ENCODE data around the gene PARVG. TPM values are rescaled to one million over a fixed set of nuclear protein-coding genes. Genes with fewer than 3 reads are reported as not detected.
A peak's percentile ranks its signal among the peaks of the same experiment; 100 is the strongest.

The PARVG gene
- total and polyA plus RNA-seq, 9 of the 15 experiments (the other 6 are each of a cell fraction or from before 2014, with no cell fraction given), result 0.35 TPM; not detected in 8

DNA sequence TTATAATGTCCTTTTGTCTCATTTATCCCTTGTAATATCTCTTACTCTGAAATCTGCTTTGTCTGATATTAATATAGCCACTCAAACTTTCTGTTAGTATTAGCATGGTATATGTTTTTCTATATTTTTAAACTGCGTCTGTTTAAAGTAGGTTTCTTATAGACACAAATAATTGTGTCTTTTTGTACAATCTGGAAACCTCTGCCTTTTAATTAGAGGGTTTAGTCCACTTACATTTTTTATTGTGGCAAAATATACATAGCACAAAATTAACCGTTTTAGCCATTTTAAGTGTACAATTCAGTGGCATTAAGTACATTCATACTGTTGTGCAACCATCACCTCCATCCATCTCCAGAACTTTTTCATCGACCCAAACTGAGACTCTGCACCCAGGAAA lies 28.6 kb downstream of the PARVG start:
- no peaks in the 10 kb centered on the region for H4K20me1 ChIP-seq (replicated peaks; ENCODE audit: control insufficient read depth, insufficient read depth, low read length)
- H3K27ac ChIP-seq (ENCODE audit: extremely low read depth, low read depth, low read length), result no peak overlapping the region
- H3K9ac ChIP-seq (ENCODE audit: insufficient read depth in 1 of 2, low read depth in 2 of 2, low read length in 2 of 2), result no peak overlapping the region
- 0% methylated on average over 3 of the region's 3 CpGs for WGBS (ENCODE audit: insufficient coverage, low coverage, missing lambda C conversion rate)
- H2AFZ ChIP-seq (ENCODE audit: low read depth, low read length), result no peak overlapping the region
- intact Hi-C loops (cut with micrococcal nuclease) (no loop called here), in situ Hi-C loops (cut with MboI) (no loop called here)
- no peaks in the 10 kb centered on the region for H3K9me1 ChIP-seq (ENCODE audit: control insufficient read depth, insufficient read depth, low read length)
- POLR2A ChIA-PET, result no interaction called here
- no peak for FAIRE-seq
- no peaks in the 10 kb centered on the region for H3K4me1 ChIP-seq (replicated peaks in 1 of 2; ENCODE audit: control insufficient read depth in 2 of 2, insufficient read depth in 2 of 2, low read length in 2 of 2)
- H3K9me3 ChIP-seq (replicated peaks; ENCODE audit: control insufficient read depth, insufficient read depth, low read depth, low read length), result no peaks in the 10 kb centered on the region
- CTCF ChIA-PET (ENCODE audit: low intra/inter-chr PET ratio), result no interaction called here
- TF ChIP-seq ZNF354B (CRISPR knock-in tag; IDR thresholded peaks at IDR 0.05), result peak; percentile 57; the same call in 1 of the 2 replicates
- TF ChIP-seq SIRT6 (IDR thresholded peaks at IDR 0.05; ENCODE audit: low read depth, low read length), result no peak
- TF ChIP-seq ZNF507 (tag; conservative IDR thresholded peaks at IDR 0.05), result peak; percentile 97
- peaks cover 0 to 14% of the 10 kb centered on the region in 2 experiments; a peak in 2 of 5 replicates for H3K27me3 ChIP-seq (ENCODE audit: control insufficient read depth in 2 of 2, insufficient read depth in 2 of 2, low read length in 2 of 2)
- H3K4me3 ChIP-seq, result no peak overlapping the region
- no peak for DNase-seq (ENCODE audit: extremely low read depth in 1 of 4, low spot score in 3 of 4)
- no peaks in the 10 kb centered on the region for H3K36me3 ChIP-seq (ENCODE audit: control insufficient read depth, insufficient read depth, low read length)
- ATAC-seq, result no peak
- H3K4me2 ChIP-seq (ENCODE audit: insufficient read depth, low read length), result no peak overlapping the region
- H3K79me2 ChIP-seq (ENCODE audit: control insufficient read depth, insufficient read depth, low read length), result no peaks in the 10 kb centered on the region
- BruUV-seq (replicated peaks), result no TSS peak

DNA sequence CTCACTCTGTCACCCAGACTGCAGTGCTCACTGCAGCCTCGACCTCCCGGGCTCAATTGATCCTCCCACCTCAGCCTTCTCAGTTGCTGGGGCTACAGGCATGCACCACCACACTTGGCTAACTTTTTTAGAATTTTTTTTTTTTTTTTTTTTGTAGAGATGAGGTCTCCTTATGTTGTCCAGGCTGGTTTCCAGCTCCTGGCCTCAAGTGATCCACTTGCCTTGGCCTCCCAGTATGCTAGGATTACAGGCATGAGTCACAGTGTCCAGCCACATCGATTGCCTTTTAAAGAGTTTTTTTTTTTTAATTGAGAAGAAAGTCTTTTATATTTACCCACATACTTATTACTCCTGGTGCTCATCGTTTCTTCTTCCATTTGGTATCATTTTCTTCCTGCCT lies 30.0 kb downstream of the PARVG start:
- no peak overlapping the region for H3K4me2 ChIP-seq (ENCODE audit: insufficient read depth, low read length)
- no peak overlapping the region for H2AFZ ChIP-seq (ENCODE audit: low read depth, low read length)
- H3K9me1 ChIP-seq (ENCODE audit: control insufficient read depth, insufficient read depth, low read length), result no peaks in the 10 kb centered on the region
- 0 out of 5 replicates have a peak, but pooled peaks cover 0 to under 1% of the 10 kb centered on the region in 2 experiments for H3K27me3 ChIP-seq (ENCODE audit: control insufficient read depth in 2 of 2, insufficient read depth in 2 of 2, low read length in 2 of 2)
- ChIA-PET POLR2A (no interaction called here), CTCF (ENCODE audit: low intra/inter-chr PET ratio) (interaction anchor here (0.8 kb wide), 1 partner anchor 249 kb away, joined by 3 read pairs; no protein-coding TSS in a partner anchor)
- no peak overlapping the region for H3K4me3 ChIP-seq
- H4K20me1 ChIP-seq (replicated peaks; ENCODE audit: control insufficient read depth, insufficient read depth, low read length), result no peaks in the 10 kb centered on the region
- in situ Hi-C loops (cut with MboI) (no loop called here), intact Hi-C loops (cut with micrococcal nuclease) (no loop called here)
- no peak overlapping the region for H3K27ac ChIP-seq (ENCODE audit: extremely low read depth, low read depth, low read length)
- H3K9me3 ChIP-seq (replicated peaks; ENCODE audit: control insufficient read depth, insufficient read depth, low read depth, low read length), result no peaks in the 10 kb centered on the region
- 0% methylated on average over 4 of the region's 4 CpGs for WGBS (ENCODE audit: insufficient coverage, low coverage, missing lambda C conversion rate)
- no peak overlapping the region for H3K9ac ChIP-seq (ENCODE audit: insufficient read depth in 1 of 2, low read depth in 2 of 2, low read length in 2 of 2)
- no peak for ATAC-seq
- H3K36me3 ChIP-seq (ENCODE audit: control insufficient read depth, insufficient read depth, low read length), result no peaks in the 10 kb centered on the region
- FAIRE-seq, result no peak
- H3K79me2 ChIP-seq (ENCODE audit: control insufficient read depth, insufficient read depth, low read length), result no peaks in the 10 kb centered on the region
- H3K4me1 ChIP-seq (replicated peaks in 1 of 2; ENCODE audit: control insufficient read depth in 2 of 2, insufficient read depth in 2 of 2, low read length in 2 of 2), result no peaks in the 10 kb centered on the region
- no peak for DNase-seq (ENCODE audit: extremely low read depth in 1 of 4, low spot score in 3 of 4)
- BruUV-seq (replicated peaks), result no TSS peak
- TF ChIP-seq TCF7 (IDR thresholded peaks at IDR 0.05; ENCODE audit: borderline replicate concordance), result no peak
- no peak for TF ChIP-seq CBFB (CRISPR knock-in tag; IDR thresholded peaks at IDR 0.05)
- TF ChIP-seq LARP7 (IDR thresholded peaks at IDR 0.05), result no peak
- TF ChIP-seq MED1 (CRISPR knock-in tag; IDR thresholded peaks at IDR 0.05; ENCODE audit: borderline replicate concordance), result no peak
- TF ChIP-seq ZNF174 (CRISPR knock-in tag; IDR thresholded peaks at IDR 0.05), result no peak
- no peak for TF ChIP-seq CBX1 (IDR thresholded peaks at IDR 0.05; ENCODE audit: low read depth)
- TF ChIP-seq, protein P1, sequence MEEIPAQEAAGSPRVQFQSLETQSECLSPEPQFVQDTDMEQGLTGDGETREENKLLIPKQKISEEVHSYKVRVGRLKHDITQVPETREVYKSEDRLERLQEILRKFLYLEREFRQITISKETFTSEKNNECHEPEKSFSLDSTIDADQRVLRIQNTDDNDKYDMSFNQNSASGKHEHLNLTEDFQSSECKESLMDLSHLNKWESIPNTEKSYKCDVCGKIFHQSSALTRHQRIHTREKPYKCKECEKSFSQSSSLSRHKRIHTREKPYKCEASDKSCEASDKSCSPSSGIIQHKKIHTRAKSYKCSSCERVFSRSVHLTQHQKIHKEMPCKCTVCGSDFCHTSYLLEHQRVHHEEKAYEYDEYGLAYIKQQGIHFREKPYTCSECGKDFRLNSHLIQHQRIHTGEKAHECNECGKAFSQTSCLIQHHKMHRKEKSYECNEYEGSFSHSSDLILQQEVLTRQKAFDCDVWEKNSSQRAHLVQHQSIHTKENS (CRISPR knock-in tag; IDR thresholded peaks at IDR 0.05), result no peak
- TF ChIP-seq, protein P2, sequence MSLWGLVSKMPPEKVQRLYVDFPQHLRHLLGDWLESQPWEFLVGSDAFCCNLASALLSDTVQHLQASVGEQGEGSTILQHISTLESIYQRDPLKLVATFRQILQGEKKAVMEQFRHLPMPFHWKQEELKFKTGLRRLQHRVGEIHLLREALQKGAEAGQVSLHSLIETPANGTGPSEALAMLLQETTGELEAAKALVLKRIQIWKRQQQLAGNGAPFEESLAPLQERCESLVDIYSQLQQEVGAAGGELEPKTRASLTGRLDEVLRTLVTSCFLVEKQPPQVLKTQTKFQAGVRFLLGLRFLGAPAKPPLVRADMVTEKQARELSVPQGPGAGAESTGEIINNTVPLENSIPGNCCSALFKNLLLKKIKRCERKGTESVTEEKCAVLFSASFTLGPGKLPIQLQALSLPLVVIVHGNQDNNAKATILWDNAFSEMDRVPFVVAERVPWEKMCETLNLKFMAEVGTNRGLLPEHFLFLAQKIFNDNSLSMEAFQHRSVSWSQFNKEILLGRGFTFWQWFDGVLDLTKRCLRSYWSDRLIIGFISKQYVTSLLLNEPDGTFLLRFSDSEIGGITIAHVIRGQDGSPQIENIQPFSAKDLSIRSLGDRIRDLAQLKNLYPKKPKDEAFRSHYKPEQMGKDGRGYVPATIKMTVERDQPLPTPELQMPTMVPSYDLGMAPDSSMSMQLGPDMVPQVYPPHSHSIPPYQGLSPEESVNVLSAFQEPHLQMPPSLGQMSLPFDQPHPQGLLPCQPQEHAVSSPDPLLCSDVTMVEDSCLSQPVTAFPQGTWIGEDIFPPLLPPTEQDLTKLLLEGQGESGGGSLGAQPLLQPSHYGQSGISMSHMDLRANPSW (CRISPR knock-in tag; IDR thresholded peaks at IDR 0.05), result no peak
- TF ChIP-seq MXI1 (IDR thresholded peaks at IDR 0.05; ENCODE audit: low read depth, low read length), result no peak
- TF ChIP-seq KDM1A (IDR thresholded peaks at IDR 0.05), result no peak
- TF ChIP-seq E2F3 (CRISPR knock-in tag; IDR thresholded peaks at IDR 0.05), result no peak

All from K562 (cell line).